ENCODE measurements around the gene PLXNA4.

DNA sequence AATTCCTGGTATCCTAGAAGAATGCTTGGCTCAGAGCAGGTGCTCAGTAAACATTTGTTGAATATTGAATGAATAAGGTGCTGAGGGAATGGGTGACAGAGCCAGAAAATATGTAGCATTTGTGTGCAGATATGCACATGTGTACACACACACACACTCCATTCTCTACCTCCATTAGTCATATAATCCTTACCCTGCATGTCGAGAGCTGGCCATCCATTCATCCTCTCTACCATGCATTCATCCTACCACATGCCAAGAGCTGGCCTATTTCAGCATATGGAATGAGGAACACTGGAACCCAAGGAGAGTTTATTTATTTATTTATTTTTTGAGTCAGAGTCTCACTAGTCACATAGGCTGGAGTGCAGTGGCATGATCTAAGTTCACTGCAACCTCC lies 284.8 kb downstream of the PLXNA4 start:
- TF ChIP-seq CTCF (IDR thresholded peaks at IDR 0.05) (no peak), POLR2A (IDR thresholded peaks at IDR 0.05) (no peak)

Data from lower leg skin (tissue), 3 donors.